K562 (cell line): Measurements from ENCODE around the gene SYN1. TPM values are rescaled to one million over a fixed set of nuclear protein-coding genes. Genes with fewer than 3 reads are reported as not detected.

ENCODE experiments used
- ADNP ChIP-seq: fragments of 200-800 bp; sonication (Bioruptor generic); IDR thresholded peaks from 2 replicates; pipeline ENCODE4 v1.6.1; 2016; ENCODE audit warnings: missing genetic modification characterization, missing compliant biosample characterization
- ASH1L ChIP-seq: fragments of 450-650 bp; IDR thresholded peaks from 2 replicates; pipeline ENCODE4 v1.6.1; 2018; ENCODE audit warnings: borderline replicate concordance, mild to moderate bottlenecking, low read depth; ENCODE audit not compliant: partially characterized antibody
- CEBPG ChIP-seq, 3 experiments: fragments of 200-800 bp in 1 of 3; sonication (Bioruptor generic) in 1 of 3; sonication (generic) in 1 of 3; formaldehyde crosslinking in 1 of 3; IDR thresholded peaks in 2 of 3; conservative IDR thresholded peaks in 1 of 3; 2 replicates each; pipeline versions ENCODE4 v1.6.1 to v1.8.0; 2016 to 2022; ENCODE audit warnings: missing compliant biosample characterization in 2 of 3, missing genetic modification characterization in 2 of 3, mild to moderate bottlenecking in 1 of 3, missing genetic modification reagents in 1 of 3
- CXXC5 ChIP-seq: fragments of 250-450 bp; sonication (Bioruptor Pico); IDR thresholded peaks from 2 replicates; pipeline ENCODE4 v1.8.0; 2022; ENCODE audit warnings: inconsistent platforms, mild to moderate bottlenecking, moderate library complexity
- FOS ChIP-seq: IDR thresholded peaks from 3 replicates; pipeline ENCODE4 v1.6.1; 2011; ENCODE audit not compliant: insufficient read length; ENCODE audit errors: extremely low read depth
- MBD2 ChIP-seq: sonication (generic); IDR thresholded peaks from 2 replicates; pipeline ENCODE4 v1.6.1; 2016; ENCODE audit warnings: low read depth, borderline replicate concordance
- MGA ChIP-seq: fragments of 450-650 bp; IDR thresholded peaks from 2 replicates; pipeline ENCODE4 v1.6.1; 2016; ENCODE audit warnings: mild to moderate bottlenecking, moderate library complexity
- NONO ChIP-seq, 2 experiments: fragments of 200-400 bp in 1 of 2; fragments of 450-650 bp in 1 of 2; formaldehyde crosslinking in 1 of 2; IDR thresholded peaks; 2 replicates each; pipeline ENCODE4 v1.6.1; 2017; ENCODE audit warnings: low read depth in 2 of 2, mild to moderate bottlenecking in 2 of 2, moderate library complexity in 2 of 2, low read length in 1 of 2
- PHB ChIP-seq: fragments of 250-450 bp; sonication (Bioruptor Pico); IDR thresholded peaks from 2 replicates; pipeline ENCODE4 v1.5.0; 2021
- POLR2AphosphoS5 ChIP-seq: IDR thresholded peaks from 2 replicates; pipeline ENCODE4 v1.6.1; 2011; ENCODE audit warnings: mild to moderate bottlenecking, low read depth, low read length, moderate library complexity; ENCODE audit not compliant: control insufficient read depth, insufficient read depth
- POLR2H ChIP-seq: IDR thresholded peaks from 2 replicates; pipeline ENCODE4 v1.6.1; 2016; ENCODE audit warnings: missing genetic modification characterization, low read depth, mild to moderate bottlenecking, control low read depth, missing compliant biosample characterization, moderate library complexity
- SUPT5H ChIP-seq: fragments of 450-650 bp; IDR thresholded peaks from 2 replicates; pipeline ENCODE4 v1.6.1; 2016
- TEAD4 ChIP-seq, 2 experiments: sonication (generic) in 1 of 2; formaldehyde crosslinking in 1 of 2; IDR thresholded peaks; 2 replicates each; pipeline versions ENCODE4 v1.6.1 to v1.8.0; 2012 to 2022; ENCODE audit warnings: borderline replicate concordance in 1 of 2, inconsistent platforms in 1 of 2, low read length in 1 of 2, mild to moderate bottlenecking in 1 of 2, missing genetic modification reagents in 1 of 2
- polyA plus RNA-seq, 8 experiments: library from polyadenylated mRNA; depleted of rRNA in 4 of 8; stranded (reverse) in 5 of 8; unstranded in 3 of 8; fragments of >200 nt; fragmentation: Nextera tagmentation in 2 of 8; fragmentation: Illumina TruSeq in 1 of 8; extraction: Ambion mirVana in 2 of 8; extraction: Trizol in 1 of 8; gene quantifications; 2 replicates each; pipeline versions ENCODE4 v1.2.1 to v1.2.3, GENCODE V29; 2011 to 2014; ENCODE audit warnings: inconsistent platforms in 1 of 8, missing spikeins in 1 of 8
- total RNA-seq, 7 experiments: library from RNA; depleted of rRNA in 6 of 7; stranded (reverse); fragments of >200 nt in 6 of 7; fragmentation: Illumina TruSeq in 2 of 7; extraction: Trizol in 2 of 7; gene quantifications; 2 replicates each; pipeline versions ENCODE4 v1.2.1 to v1.2.3, GENCODE V29; 2011 to 2021; ENCODE audit warnings: low replicate concordance in 1 of 7
- TF ChIP-seq, protein P1 (sequence below), 2 experiments: fragments of 450-650 bp; IDR thresholded peaks; 2 replicates each; pipeline ENCODE4 v1.6.1; 2016

The SYN1 gene
- total and polyA plus RNA-seq, 9 of the 15 experiments (the other 6 are each of a cell fraction or from before 2014, with no cell fraction given) = 0.01 to 0.28 (median 0.18) TPM; not detected in 2

GRCh38 chrX:47556045-47556623, 63.5 kb downstream of the SYN1 start (continued):
- TF ChIP-seq MGA (peak; percentile 32), POLR2AphosphoS5 (0 out of 2 replicates have a peak, but pooled peaks have one; percentile 44), FOS (peak; percentile 96), SUPT5H (peak; percentile 67), CXXC5 (CRISPR knock-in tag) (0 out of 2 replicates have a peak, but pooled peaks have one; percentile 8), CEBPG (CRISPR knock-in tag; IDR thresholded peaks at IDR 0.05) (no peak), CEBPG (tag; conservative IDR thresholded peaks at IDR 0.05 in 1 of 2, IDR thresholded peaks at IDR 0.05 in 1 of 2) (peak in 1 of 2 experiments; percentile 59; a peak in 2 of 4 replicates), NONO (IDR thresholded peaks at IDR 0.05; ENCODE audit: low read depth in 2 of 2, low read length in 1 of 2) (no peak), ADNP (tag) (no peak), MBD2 (peak; percentile 84), PHB (CRISPR knock-in tag) (0 out of 2 replicates have a peak, but pooled peaks have one; percentile 50), POLR2H (tag) (0 out of 2 replicates have a peak, but pooled peaks have one; percentile 13), ASH1L (peak; percentile 91), TEAD4 (IDR thresholded peaks at IDR 0.05; ENCODE audit: low read length) (no peak), TEAD4 (CRISPR knock-in tag; IDR thresholded peaks at IDR 0.05; ENCODE audit: borderline replicate concordance) (no peak)
- TF ChIP-seq, protein P1, sequence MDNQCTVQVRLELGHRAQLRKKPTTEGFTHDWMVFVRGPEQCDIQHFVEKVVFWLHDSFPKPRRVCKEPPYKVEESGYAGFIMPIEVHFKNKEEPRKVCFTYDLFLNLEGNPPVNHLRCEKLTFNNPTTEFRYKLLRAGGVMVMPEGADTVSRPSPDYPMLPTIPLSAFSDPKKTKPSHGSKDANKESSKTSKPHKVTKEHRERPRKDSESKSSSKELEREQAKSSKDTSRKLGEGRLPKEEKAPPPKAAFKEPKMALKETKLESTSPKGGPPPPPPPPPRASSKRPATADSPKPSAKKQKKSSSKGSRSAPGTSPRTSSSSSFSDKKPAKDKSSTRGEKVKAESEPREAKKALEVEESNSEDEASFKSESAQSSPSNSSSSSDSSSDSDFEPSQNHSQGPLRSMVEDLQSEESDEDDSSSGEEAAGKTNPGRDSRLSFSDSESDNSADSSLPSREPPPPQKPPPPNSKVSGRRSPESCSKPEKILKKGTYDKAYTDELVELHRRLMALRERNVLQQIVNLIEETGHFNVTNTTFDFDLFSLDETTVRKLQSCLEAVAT (IDR thresholded peaks at IDR 0.05) = peak in 1 of 2 experiments; percentile 35; a peak in 1 of 4 replicates
